Measurements from ENCODE around the gene AQP1. TPM values are rescaled to one million over a fixed set of nuclear protein-coding genes. Genes with fewer than 3 reads are reported as not detected.

Gene AQP1
- total RNA-seq, 1 experiment from 2014 or later: 0.15 TPM

DNA sequence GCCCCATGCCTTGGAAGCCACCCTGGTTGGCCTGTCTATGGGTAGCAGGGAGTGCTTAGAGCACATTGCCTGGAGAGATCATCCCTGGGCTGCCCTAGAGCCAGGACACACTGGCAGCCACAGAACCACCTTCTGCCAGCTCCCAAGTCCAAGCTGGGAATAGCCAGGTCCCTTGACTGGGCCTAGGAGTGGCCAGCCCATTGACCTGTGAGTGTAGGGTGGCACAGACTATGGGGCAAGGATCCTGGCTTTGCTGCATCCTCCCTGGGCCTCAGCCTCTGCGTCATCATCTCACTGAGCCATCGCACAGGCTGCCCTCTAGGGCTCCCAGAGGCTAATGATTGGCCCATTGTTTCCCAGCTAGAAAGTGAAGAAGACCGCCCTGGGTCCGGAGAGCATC lies 7.0 kb downstream of the AQP1 start:
- DNase-seq (ENCODE audit: extremely low read depth, low read depth): no peak

DNA sequence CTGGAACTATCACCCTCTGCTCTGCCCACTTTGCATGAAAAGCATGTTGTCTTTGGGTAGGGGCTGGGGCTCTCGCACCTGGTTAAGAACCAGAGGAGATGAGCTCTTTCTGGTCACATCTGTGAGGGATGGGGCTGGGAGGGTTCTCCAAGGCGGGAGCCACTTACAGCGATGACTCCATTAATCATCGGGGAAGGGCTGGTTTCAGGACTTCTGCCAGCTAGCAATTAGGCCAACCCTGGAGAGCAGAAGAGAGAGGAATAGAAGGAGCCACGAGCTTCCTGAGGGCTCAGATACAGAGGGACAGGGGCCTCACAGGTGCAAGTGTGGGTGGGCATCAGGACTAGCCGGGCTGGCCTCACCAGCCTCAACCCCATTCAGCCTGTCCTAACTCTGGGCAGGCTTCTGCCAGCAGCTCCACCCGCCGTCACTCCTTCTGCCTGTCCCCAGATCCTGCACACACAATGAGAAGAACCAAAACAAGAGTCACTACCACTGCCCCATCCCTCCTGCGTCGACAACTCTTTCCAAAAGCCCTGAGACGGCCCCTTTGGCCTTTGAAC lies 8.4 kb downstream of the AQP1 start:
- no peak for DNase-seq (ENCODE audit: extremely low read depth, low read depth)

DNA sequence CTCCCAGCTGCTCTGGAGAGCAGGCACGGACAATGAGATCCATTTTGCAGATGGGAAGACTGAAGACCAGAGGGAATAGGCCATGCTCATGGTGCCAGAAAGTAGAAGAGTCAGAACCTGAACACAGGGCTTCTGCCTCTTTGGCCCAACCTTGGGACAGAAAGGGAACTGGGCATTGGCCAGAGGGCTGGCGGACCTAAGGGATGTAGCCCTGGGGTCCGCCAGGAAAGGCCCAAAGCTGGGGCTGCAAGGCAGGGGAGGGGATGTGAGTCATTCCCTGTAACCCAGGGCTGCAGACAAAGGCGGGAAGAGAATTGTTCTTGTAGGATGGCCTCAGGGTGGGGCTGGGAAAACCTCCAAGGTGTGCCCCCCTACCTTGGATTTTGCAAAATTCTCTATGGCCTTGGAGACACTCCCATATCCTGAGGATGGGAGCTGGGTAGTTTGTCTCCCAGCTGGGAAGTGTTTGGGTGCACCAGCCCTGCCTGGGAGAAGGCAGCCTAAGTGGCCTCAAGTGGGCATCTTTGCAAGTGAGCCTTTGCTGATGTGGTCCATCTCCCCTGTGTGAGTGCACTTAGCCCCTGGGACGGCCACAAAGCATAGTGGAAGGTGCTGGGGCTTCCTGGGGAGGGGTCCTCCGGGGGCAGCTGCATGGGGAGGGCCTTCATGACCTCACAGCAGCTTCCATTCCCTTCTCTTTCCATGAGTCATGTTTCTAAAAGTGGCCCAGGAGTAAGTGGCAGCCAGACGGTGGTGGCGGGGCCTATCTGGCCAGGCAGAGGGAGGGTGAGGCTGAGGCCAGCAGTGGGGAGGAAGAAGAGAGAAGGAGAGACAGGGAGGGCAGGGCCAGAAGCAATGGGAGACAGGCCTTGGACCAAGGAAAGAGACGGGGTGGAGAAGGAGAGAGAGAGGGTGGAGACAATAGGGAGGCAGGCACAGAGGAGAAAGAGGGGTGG lies 9.2 kb downstream of the AQP1 start:
- no peak for DNase-seq (ENCODE audit: extremely low read depth, low read depth)

DNA sequence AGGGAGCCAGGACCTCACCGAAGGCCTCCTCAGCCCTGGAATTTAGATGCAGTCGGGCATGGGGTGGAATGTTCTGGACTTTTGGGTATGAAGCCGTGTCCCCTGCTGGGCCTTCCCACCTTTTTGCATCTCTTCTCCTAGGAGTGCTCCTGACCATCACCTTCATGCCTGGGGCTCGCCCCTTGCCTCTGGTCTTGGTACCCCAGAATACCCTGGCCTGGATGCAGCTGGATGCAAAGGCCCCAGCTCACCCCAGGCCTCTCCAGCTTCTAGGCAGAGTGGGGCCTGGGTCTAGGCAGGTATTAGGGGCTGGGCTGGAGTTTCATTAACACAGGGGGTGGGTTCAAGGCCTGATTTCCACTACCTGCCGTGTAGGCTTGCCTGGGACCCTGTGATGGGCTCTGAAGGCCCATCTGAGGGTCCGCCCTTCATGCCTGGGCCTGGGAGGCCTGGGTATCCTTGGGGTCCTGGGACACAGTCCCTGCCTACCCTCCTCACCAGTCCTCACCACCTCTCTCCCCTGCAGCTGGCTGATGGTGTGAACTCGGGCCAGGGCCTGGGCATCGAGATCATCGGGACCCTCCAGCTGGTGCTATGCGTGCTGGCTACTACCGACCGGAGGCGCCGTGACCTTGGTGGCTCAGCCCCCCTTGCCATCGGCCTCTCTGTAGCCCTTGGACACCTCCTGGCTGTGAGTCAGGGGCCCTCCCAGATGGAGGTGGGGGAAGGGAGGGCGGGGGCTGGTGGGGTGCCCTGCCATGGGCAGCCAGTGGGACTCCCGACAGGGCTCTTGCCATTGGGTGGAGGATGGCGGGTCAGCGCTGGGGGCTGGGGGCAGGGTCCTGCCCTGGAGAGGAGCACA lies 10.1 kb downstream of the AQP1 start:
- DNase-seq (ENCODE audit: extremely low read depth, low read depth): no peak

DNA sequence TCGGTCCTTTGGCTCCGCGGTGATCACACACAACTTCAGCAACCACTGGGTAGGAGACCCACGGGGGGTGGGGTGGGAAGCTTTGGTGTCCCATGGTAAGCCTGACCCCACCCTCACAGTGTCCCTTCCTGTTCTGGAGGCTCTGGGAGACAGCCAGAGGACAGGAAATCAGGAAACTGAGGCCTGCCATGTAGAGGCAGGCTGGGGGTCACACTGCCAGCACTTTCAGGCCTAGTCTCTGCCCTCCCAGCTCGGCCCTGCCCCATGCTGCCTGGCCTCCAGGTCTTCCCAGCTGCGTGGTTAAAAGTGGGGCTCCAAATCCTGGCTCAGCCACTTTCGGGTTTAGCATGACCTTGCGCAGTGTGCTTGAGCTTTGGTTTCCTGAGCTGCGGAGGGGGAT lies 10.9 kb downstream of the AQP1 start:
- no peak for DNase-seq (ENCODE audit: extremely low read depth, low read depth)

DNA sequence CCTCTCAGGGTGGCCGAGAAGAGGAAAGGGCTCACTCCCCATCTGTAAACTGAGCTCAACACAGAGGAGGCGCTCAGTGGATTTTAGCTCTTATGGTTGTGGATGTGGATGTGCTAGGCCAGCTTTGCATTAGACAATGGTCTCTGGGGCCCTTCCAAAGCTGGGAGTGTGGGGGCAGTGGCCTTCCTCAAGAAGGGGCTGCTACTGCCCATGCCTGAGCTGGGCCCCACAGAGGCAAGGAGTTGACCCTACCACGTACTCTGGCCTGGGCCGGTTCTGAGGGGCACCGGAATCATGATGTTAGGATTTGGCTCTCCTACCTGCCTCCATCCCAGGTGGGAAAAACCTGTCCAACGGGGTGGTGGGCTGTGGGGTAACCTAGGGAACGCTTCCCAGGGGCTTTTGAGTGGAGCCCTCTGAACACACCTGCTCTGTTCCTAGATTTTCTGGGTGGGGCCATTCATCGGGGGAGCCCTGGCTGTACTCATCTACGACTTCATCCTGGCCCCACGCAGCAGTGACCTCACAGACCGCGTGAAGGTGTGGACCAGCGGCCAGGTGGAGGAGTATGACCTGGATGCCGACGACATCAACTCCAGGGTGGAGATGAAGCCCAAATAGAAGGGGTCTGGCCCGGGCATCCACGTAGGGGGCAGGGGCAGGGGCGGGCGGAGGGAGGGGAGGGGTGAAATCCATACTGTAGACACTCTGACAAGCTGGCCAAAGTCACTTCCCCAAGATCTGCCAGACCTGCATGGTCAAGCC lies 11.5 kb downstream of the AQP1 start:
- DNase-seq (ENCODE audit: extremely low read depth, low read depth): no peak

DNA sequence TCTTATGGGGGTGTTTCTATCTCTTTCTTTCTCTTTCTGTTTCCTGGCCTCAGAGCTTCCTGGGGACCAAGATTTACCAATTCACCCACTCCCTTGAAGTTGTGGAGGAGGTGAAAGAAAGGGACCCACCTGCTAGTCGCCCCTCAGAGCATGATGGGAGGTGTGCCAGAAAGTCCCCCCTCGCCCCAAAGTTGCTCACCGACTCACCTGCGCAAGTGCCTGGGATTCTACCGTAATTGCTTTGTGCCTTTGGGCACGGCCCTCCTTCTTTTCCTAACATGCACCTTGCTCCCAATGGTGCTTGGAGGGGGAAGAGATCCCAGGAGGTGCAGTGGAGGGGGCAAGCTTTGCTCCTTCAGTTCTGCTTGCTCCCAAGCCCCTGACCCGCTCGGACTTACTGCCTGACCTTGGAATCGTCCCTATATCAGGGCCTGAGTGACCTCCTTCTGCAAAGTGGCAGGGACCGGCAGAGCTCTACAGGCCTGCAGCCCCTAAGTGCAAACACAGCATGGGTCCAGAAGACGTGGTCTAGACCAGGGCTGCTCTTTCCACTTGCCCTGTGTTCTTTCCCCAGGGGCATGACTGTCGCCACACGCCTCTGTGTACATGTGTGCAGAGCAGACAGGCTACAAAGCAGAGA lies 12.2 kb downstream of the AQP1 start:
- no peak for DNase-seq (ENCODE audit: extremely low read depth, low read depth)

DNA sequence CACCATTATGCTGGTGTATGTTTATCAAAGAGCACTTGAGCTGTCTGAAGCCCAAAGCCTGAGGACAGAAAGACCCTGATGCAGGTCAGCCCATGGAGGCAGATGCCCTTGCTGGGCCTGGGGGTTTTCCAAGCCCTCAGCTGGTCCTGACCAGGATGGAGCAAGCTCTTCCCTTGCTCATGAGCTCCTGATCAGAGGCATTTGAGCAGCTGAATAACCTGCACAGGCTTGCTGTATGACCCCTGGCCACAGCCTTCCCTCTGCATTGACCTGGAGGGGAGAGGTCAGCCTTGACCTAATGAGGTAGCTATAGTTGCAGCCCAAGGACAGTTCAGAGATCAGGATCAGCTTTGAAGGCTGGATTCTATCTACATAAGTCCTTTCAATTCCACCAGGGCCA lies 13.0 kb downstream of the AQP1 start:
- no peak for DNase-seq (ENCODE audit: extremely low read depth, low read depth)

DNA sequence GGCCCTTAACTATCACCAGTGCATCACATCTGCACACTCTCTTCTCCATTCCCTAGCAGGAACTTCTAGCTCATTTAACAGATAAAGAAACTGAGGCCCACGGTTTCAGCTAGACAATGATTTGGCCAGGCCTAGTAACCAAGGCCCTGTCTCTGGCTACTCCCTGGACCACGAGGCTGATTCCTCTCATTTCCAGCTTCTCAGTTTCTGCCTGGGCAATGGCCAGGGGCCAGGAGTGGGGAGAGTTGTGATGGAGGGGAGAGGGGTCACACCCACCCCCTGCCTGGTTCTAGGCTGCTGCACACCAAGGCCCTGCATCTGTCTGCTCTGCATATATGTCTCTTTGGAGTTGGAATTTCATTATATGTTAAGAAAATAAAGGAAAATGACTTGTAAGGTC lies 13.5 kb downstream of the AQP1 start:
- no peak for DNase-seq (ENCODE audit: extremely low read depth, low read depth)

DNA sequence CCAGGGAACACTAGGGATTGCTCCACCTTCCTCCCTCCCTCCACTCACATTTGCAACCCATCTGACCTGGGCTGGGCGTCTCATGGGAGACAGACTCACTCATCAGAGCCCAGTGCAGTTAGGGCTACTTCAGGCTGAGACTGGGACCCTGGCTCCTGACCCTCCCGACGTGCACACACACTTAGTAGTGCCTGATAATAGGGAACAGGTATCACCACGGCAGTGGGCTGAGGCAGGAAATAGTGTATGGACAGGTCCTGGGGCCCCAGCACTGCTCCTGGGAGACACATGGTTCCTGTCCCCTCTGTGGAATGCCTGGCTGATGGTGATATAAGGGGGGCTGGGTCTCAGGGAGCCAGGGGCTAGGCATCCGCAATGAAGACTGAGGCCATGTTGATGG lies 14.3 kb downstream of the AQP1 start:
- no peak for DNase-seq (ENCODE audit: extremely low read depth, low read depth)

DNA sequence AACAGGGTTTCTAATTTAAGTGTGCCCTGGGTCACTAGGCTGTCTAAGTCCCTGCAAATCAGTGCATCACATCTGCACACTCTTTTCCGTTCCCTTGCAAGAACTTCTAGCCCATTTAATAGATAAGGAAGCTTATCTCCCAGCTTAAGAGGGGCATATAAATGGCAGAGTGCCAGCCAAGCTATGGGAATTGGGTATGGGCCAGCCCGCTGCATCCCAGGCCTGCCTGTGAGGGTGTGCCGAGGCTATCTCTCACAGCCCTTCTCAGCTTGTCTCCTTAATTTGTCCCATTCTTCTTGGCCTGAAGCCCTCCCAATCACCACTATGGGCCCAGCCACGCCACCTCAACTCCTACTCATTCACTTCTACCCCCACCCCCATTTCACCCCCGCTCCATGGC lies 14.7 kb downstream of the AQP1 start:
- DNase-seq (ENCODE audit: extremely low read depth, low read depth): no peak

DNA sequence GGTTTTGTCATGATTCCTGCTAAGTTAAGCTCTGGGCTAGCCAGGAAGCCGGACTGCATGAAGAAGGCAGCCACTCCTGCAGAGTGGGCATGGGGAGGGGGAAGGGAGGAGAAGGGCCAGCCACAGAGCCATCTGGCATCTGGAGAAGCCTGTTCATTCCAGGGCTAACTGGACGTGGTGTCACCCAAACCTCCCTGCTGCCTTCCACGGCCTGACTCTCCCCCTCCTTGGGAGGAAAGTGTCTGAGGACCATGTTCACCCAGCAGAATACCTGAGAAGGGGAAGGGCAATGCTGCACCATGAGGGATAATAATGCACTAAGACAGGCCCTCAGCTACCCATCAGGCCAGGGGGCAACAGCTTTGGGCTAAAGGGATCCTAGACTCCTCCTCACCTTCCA lies 15.4 kb downstream of the AQP1 start:
- DNase-seq (ENCODE audit: extremely low read depth, low read depth): no peak

DNA sequence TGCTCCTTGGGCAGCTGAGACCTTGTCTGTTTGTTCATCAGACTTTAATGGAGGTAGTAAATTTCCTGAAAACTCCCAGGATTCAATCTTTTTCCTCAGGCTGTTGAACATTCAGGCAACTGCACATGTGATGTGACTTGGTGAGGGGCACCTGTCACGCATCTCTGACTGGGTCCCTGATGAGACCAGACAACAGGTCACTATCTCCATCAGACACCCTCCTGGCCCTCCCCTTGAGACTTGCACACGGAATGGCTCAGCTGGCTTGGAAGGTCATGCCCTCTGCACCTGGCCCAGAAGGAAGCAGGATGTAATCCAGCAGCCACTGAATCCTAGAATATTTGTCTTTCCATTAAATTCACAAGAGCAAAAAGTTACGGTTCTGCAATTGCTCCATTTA lies 15.9 kb downstream of the AQP1 start:
- DNase-seq (ENCODE audit: extremely low read depth, low read depth): no peak

DNA sequence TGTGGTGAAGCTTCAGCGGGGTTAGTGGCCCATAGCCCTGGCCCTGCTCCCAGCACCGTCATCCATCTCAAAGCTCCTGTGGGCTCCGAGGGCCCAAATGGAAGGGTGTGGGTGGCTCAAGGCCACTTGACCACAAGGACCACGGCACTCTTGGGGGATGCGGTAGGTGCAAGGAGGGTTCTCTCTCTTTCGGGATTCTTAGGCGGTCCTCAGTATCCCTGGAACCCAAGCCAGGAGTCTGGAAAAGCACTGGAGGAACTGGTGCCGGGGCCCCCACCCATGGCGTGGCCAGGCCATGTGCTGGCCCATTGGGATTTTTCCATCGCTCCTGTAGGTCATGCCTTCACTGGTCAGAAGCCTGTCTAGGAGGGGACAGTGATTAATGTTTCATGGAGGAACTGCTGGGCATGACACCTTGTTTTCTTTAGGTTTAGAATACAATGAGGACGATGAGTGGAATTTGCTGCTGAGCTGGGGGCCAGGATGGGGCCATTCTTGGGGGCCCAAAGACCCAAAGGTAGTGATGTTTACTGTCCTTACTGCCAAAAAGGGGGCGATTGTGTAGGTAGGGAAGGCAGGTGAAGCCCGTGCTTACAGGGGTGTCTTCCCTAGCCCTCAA lies 16.7 kb downstream of the AQP1 start:
- DNase-seq (ENCODE audit: extremely low read depth, low read depth): no peak

DNA sequence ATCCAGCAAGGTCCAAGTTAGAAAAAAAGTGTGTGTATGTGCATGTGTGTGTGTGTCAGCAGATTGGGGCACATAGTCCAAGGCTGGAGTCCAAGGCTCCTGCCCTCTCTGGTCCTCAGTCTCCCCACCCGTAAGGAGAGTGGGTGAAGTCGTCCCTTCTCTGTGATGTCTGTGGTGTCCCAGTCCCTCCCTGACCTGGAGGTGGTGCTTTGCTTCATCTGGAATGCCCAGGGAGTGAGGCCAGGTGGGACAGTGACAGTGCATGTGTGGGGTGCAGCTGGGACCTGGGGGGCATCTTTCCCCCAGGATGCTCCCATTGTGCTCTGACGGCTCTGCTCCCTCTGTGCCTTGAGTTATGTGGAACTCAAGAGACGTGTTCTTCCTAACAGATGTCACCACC lies 18.0 kb downstream of the AQP1 start:
- DNase-seq (ENCODE audit: extremely low read depth, low read depth): no peak

DNA sequence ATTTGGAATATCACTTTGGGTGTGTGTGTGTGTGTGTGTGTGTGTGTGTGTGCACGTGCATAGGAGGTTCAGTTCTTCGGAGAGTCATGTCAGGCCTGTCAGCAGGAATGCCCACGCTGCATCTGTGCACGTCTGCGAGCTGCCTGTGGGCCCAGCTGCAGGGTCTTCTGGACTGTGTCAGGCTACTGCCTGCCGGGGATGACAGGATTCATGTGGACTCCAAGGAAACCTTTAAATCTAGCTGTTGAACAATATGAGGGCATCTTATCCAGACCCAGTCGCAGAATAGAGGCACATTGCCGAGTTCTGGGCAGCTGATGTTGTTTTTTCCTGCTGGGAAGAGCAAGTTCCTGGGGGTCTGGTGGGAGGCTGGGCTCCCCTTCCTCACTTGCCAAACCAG lies 19.0 kb downstream of the AQP1 start:
- DNase-seq (ENCODE audit: extremely low read depth, low read depth): no peak

DNA sequence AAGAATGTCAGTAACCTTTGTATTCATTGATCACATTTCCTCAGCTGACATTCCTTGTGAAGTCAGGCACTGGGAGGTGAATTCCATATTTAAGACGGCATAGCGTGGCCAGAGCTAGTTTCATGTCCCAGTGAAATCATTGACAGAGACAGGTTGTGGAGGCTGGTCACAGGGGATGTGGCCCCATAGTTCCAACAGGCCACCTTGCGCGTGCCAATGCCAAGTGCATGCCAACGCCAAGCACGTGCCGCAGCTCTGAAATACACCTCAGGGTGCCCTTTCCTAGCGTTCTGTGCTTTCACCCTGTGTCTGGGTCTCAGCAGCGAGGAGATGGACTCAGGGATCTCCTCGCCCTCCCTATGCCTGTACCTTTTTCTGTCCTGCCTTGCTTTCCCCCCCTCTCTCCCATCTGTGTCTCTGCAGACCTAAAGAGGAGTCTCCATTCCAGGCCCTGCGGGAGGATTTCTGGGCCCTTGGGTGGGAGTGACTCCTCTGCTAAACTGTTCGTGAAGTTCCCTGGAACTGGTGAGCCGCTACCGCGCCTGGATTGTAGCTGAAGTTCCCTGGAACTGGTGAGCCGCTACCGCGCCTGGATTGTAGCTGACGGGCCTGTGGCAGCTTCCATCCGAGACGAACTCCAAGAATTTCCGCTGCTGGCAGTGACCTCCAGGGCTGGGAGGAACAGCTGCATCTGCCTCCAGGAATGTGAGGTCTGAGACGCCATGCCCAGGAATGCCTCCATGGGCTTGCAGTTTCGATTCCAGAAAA lies 19.7 kb downstream of the AQP1 start:
- DNase-seq (ENCODE audit: extremely low read depth, low read depth): no peak

DNA sequence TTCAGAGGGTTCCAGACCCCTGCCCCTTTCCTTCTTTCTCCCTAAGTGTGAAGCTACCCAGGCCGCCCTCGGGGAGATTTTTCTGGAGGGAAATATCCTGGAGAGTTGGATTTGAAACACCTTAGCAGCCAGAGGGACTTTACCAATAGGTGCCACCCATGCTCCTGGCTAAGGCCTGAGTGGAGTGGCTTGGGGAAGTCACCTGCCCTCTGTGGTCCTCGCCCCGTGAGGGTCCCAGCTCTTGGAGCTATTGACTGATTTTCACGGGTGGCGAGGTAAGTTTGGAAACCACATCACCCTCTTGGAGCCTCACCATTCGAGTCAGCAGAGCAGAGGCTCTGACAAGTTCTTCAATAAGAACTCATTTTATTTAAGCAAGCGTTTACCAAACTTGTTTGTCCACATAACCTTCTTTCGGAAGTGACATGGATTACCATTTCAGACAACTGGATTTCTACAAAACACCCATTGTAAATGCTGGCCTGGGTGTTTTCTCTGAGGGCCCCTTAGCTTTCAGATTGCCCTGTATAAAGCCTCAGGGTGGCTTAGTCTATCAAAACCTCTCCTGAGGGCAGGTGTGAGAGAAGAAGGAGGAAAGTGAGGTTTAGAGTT lies 20.4 kb downstream of the AQP1 start:
- DNase-seq (ENCODE audit: extremely low read depth, low read depth): no peak

DNA sequence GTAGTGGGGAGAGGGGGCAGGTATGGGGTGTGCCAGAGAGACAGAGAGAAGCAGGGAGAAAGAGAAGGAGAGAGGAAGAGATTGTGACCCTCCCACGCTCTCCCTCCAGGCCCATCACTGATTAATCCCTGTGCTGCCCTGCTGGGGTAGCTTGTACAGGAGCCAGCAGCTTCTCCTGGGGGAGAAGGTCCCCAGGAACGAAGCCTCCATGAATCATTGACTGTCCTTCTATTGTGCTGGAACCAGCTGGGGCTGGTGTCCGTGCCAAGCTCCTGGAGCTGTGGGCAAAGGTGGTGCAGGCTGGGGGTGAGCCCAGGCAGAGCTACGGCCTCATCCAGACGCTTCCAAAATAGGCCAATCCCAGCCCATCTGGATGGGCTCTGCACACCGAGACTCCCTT lies 20.9 kb downstream of the AQP1 start:
- DNase-seq (ENCODE audit: extremely low read depth, low read depth): no peak

All from NCI-H460 (cell line).